Ovary (tissue), 9 donors: Measurements from ENCODE around the gene PCGF1. TPM values are rescaled to one million over a fixed set of nuclear protein-coding genes. Genes with fewer than 3 reads are reported as not detected.
A peak's percentile ranks its signal among the peaks of the same experiment; 100 is the strongest.

Experiments used
- DNase-seq, 5 donors: peaks; one replicate each; pipeline ENCODE4 v3.0.0-alpha.2; 2019 to 2020
- H3K27ac ChIP-seq, 2 donors: fragments of 200-600 bp; one replicate each; pipeline versions ENCODE4 v1.5.1 to v1.8.0; 2019 to 2022
- H3K27me3 ChIP-seq: fragments of 200-600 bp; one replicate; pipeline ENCODE4 v1.8.0; 2022
- H3K36me3 ChIP-seq: fragments of 200-600 bp; sonication (generic); one replicate; pipeline ENCODE4 v1.5.1; 2019
- H3K4me1 ChIP-seq: one replicate; pipeline ENCODE4 v1.8.1; 2013; ENCODE audit warnings: mild to moderate bottlenecking, moderate library complexity; ENCODE audit not compliant: insufficient read depth
- H3K4me3 ChIP-seq: fragments of 200-600 bp; sonication (generic); one replicate; pipeline ENCODE4 v1.5.1; 2017
- H3K9me3 ChIP-seq, 2 donors: fragments of 200-600 bp in 1 of 2; sonication (generic) in 1 of 2; one replicate each; pipeline versions ENCODE4 v1.5.1 to v1.8.1; 2013 to 2019; ENCODE audit warnings: mild to moderate bottlenecking in 1 of 2, moderate library complexity in 1 of 2
- EP300 ChIP-seq: sonication (generic); formaldehyde crosslinking; IDR thresholded peaks from one replicate; pipeline ENCODE4 v1.6.1; 2017; ENCODE audit warnings: antibody characterized with exemption
- POLR2A ChIP-seq: fragments of 450-650 bp; IDR thresholded peaks from one replicate; pipeline ENCODE4 v1.6.1; 2017; ENCODE audit warnings: antibody characterized with exemption, mild to moderate bottlenecking, moderate library complexity
- WGBS, 3 donors: extraction: QIAGEN DNeasy Blood & Tissue Kit in 1 of 3; methylation state at CpG; one replicate each; pipeline versions ENCODE4 v1.1.5 to v1.1.7; 2013 to 2017; 5-methylcytosine and 5-hydroxymethylcytosine counted together
- intact Hi-C, 4 donors: fragments of 100-400 bp; cut with DNase I; formaldehyde crosslinking; loops; one replicate each; pipeline versions ENCODE4 v1.11.0 to v1.15.1; 2022 to 2023
- polyA plus RNA-seq, 2 donors: library from polyadenylated mRNA; stranded (reverse); fragments of 200-250 nt in 1 of 2; fragments of 350-450 nt in 1 of 2; fragmentation: Illumina TruSeq in 1 of 2; extraction: RNeasy Lipid Tissue Mini Kit (QIAGEN cat#74804) in 1 of 2; gene quantifications; one replicate each; pipeline ENCODE4 v1.2.3, GENCODE V29; 2013 to 2014
- total RNA-seq, 7 donors: library from RNA; depleted of rRNA in 2 of 7; stranded (reverse); fragments of >200 nt in 2 of 7; fragmentation: NEBNext Ultra II Directional in 3 of 7; extraction: Animal tissue kit (Norgen Biotek cat#: 25700) in 3 of 7; gene quantifications; one replicate each; pipeline versions ENCODE4 v1.1.0 to v1.2.4, GENCODE V29; 2016 to 2023
- TF ChIP-seq, protein P1 (sequence below), 3 donors: fragments of 450-650 bp in 2 of 3; fragments of 200-600 bp in 1 of 3; IDR thresholded peaks; one replicate each; pipeline versions ENCODE4 v1.5.1 to v1.8.0; 2016 to 2022; ENCODE audit warnings: antibody characterized with exemption in 3 of 3, mild to moderate bottlenecking in 1 of 3
- donor health status: DM: no; HTN: no; CAD: no; lungs with moderate emphysema.
- donor health status: DM: no; HTN: no; CAD: no.
- donor health status: Bipolar disorder and iron deficiency.
- donor health status: DM: yes; HTN: yes; CAD: no.
- donor health status: DM: no; HTN: no; CAD: no.
- donor health status: DM: yes; HTN: yes; CAD: no.

The PCGF1 gene
- total and polyA plus RNA-seq, 9 donors, result 9.3 to 24.3 (median 13.8) TPM

DNA sequence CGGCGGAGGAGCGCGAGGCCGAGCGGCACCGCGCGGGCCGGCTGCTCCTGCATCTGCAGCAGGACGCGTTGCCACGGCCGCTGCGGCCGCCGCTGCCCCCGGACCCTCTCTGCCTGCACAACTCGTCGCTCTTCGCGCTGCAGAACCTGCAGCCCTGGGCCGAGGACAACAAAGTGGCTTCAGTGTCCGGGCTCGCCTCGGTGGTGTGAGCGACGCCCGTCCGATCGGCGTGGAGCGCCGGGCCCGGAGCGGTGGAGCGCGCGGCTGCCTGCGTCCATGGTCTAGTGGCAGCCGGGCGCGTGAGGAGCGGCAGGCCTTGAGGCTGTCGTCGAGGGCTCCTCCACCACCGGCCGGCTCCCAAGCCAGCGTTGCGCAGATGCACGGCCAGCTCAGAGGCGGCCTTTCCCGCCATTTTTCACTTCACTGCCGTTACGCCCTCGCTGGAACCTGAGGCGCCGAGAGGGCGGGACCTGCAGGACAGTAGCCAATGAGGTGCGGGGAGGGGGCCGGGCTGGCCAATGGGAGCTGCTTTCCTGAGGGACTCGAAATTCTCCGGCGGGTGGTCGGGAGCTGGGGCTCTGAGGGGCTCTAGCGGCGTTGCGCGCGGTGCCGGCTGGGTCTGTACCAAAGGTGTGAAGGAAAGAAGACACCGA is 8.6 kb upstream of the PCGF1 start:
- Histone ChIP-seq H3K4me3 (no peak overlapping the region), H3K9me3 (no peaks in the 10 kb centered on the region), H3K27ac (no peak overlapping the region)

DNA sequence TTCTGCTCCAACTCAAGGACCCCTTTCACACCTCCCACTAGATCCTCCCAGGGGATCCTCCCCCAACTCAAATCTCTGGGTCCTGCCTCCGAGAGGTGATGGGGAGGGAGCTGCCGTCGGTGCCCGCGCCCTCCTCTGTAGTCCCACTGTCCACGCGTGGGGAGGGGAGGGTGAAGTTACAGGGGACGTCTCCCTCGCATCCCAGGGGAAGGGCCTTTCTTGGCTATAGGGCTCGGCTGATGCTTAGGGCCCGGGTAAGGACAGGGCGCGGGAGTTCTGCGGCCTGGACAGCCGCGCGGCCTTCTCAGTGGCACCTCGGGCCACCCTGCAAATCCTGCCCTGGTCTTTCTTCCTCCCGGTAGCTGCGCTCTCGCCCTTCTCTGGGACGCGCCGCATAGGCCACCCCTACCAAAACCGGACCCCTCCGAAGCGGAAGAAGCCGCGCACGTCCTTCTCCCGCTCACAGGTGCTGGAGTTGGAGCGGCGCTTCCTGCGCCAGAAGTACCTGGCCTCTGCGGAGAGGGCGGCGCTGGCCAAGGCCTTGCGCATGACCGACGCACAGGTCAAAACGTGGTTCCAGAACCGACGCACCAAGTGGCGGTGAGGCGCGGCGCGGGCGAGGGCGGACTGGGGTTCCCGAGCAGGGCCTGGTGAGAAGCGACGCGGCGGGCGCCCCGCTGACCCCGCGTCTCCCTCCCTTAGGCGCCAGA is 7.9 kb upstream of the PCGF1 start:
- H3K9me3 ChIP-seq, result no peaks in the 10 kb centered on the region
- H3K36me3 ChIP-seq, result no peaks in the 10 kb centered on the region
- TF ChIP-seq, protein P1, sequence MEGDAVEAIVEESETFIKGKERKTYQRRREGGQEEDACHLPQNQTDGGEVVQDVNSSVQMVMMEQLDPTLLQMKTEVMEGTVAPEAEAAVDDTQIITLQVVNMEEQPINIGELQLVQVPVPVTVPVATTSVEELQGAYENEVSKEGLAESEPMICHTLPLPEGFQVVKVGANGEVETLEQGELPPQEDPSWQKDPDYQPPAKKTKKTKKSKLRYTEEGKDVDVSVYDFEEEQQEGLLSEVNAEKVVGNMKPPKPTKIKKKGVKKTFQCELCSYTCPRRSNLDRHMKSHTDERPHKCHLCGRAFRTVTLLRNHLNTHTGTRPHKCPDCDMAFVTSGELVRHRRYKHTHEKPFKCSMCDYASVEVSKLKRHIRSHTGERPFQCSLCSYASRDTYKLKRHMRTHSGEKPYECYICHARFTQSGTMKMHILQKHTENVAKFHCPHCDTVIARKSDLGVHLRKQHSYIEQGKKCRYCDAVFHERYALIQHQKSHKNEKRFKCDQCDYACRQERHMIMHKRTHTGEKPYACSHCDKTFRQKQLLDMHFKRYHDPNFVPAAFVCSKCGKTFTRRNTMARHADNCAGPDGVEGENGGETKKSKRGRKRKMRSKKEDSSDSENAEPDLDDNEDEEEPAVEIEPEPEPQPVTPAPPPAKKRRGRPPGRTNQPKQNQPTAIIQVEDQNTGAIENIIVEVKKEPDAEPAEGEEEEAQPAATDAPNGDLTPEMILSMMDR (IDR thresholded peaks at IDR 0.05), result no peak
- no peak for TF ChIP-seq POLR2A
- TF ChIP-seq EP300, result no peak
- intact Hi-C loops, result no loop called here
- H3K27ac ChIP-seq, result no peak overlapping the region
- DNase-seq, result no peak
- H3K4me1 ChIP-seq, result peaks cover 3% of the 10 kb centered on the region
- H3K27me3 ChIP-seq, result peaks cover 18% of the 10 kb centered on the region
- no peak overlapping the region for H3K4me3 ChIP-seq
- 3 to 4% (median 4%) methylated on average over 30 to 60 of the region's 60 CpGs for WGBS, 3 donors

More for the DNA sequence above, 8.6 kb upstream of the PCGF1 start:
- Histone ChIP-seq H3K36me3 (no peaks in the 10 kb centered on the region), H3K27me3 (peaks cover 18% of the 10 kb centered on the region), H3K4me1 (peaks cover 3% of the 10 kb centered on the region)
- TF ChIP-seq POLR2A (no peak), EP300 (no peak)
- TF ChIP-seq, protein P1 (IDR thresholded peaks at IDR 0.05), result no peak
- intact Hi-C loops, result no loop called here
- DNase-seq, result no peak
- 1 to 6% (median 2%) methylated on average over 35 to 72 of the region's 72 CpGs for WGBS, 3 donors

DNA sequence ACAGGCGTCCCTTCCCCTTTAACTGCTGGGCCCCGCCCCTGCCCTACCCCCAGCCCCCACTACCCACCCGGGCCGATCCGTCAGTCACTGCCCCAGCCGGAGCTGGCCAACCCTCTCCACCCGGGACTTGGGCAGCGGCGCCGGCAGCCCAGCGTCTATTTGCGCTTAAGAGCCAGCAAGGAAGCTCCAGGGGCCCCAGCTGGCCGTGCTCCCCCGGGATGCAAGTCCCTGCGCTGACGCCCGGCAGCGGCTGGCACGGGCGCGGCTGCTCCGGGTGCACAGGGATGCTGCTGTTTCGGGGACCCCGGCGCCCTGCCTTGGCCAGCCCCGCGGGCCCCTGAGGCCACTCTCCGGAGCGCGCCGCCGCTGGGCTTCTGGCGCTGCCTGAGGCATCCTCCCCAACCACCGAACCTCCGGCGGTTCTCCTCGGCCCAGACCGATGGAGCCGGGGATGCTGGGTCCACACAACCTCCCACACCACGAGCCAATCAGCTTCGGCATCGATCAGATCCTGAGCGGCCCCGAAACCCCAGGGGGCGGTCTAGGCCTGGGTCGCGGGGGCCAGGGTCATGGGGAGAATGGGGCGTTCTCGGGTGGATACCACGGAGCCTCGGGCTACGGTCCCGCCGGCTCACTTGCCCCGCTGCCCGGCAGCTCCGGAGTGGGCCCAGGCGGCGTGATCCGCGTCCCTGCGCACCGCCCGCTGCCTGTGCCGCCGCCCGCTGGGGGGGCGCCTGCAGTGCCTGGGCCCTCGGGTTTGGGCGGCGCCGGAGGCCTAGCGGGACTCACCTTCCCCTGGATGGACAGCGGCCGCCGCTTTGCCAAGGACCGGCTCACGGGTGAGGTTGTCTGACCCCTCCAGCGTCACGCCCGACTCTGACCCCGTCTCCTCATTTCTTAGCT is 7.1 kb upstream of the PCGF1 start, which contains the start of gene TLX2:
TLX2 (plus strand) TSS at position 83 of the 903 bp plus-strand sequence; CDS start at position 440, 357 bp downstream.
- Histone ChIP-seq H3K4me1 (peaks cover 3% of the 10 kb centered on the region), H3K36me3 (no peaks in the 10 kb centered on the region), H3K9me3 (no peaks in the 10 kb centered on the region), H3K27me3 (peaks cover 18% of the 10 kb centered on the region), H3K27ac (no peak within 1 kb of the TSS), H3K4me3 (no peak within 1 kb of the TSS)
- DNase-seq, result no peak
- TF ChIP-seq, protein P1 (IDR thresholded peaks at IDR 0.05), result no peak
- TF ChIP-seq POLR2A (no peak), EP300 (no peak)
- 4% methylated on average over 54 to 82 of the region's 82 CpGs for WGBS, 3 donors
- intact Hi-C loops, result no loop called here

DNA sequence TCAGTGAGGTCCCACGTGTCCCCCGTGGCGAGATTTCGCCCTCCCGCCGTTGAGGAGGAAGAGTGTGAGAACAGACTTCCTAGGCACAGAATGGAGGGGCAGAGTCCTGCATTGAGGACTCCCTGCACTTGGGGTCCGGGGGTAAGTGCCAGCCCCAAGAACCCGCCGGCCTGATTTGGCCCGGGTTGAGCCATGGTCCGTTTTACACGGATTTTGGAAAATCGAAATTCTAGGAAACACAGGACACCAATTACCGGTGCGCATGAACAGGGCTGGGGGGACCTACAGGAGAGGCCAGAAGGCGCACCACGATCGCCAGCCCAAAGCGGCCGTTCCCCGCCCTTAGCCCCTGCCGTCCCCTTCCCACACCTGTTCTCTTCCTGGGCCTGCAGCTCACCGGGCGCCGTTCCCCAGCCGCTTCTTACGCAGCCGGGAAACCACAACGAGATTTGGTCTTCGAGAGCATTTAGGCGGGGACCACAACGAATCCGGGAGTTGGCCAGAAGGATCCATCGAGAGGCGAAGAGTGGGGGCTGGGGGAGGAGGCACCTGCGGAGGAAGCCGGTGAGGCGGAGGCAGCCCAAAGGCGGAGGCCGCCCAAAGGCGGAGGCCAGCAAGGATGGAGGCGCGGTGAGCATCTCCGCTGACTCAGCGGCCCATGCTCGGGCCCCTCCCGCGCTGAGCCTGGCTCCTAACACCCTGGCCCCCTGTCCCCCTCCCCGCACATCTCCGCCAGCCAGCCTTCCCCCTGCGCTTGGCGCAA is 6.3 kb upstream of the PCGF1 start:
- intact Hi-C loops, result no loop called here
- Histone ChIP-seq H3K27ac (no peak overlapping the region), H3K36me3 (no peaks in the 10 kb centered on the region), H3K27me3 (peaks cover 18% of the 10 kb centered on the region), H3K9me3 (no peaks in the 10 kb centered on the region), H3K4me3 (no peak overlapping the region), H3K4me1 (peaks cover 3% of the 10 kb centered on the region)
- peak in 2 of 5 donors; percentile 21 to 31 for DNase-seq
- WGBS, 3 donors, result 4 to 9% (median 6%) methylated on average over 48 to 52 of the region's 52 CpGs
- no peak for TF ChIP-seq POLR2A
- TF ChIP-seq, protein P1 (IDR thresholded peaks at IDR 0.05), result no peak
- TF ChIP-seq EP300, result no peak
